Activated naive CD4-positive, alpha-beta T cell (primary cell): ENCODE data around the gene DLX1.
A peak's percentile ranks its signal among the peaks of the same experiment; 100 is the strongest.
"Not testable (repeated sequence)": the region's sequence is repeated elsewhere in the genome, so short reads cannot be mapped to it uniquely, and the experiment has no call there.

ENCODE experiments used
- DNase-seq, 4 experiments: peaks; one replicate each; lab custom pipeline; 2025; lab: John Stamatoyannopoulos, UW

Gene DLX1

GRCh38 chr2:172065111-172065510 is 20.2 kb upstream of the DLX1 start:
- DNase-seq: no peak

GRCh38 chr2:172066394-172066886 is 18.9 kb upstream of the DLX1 start:
- DNase-seq: no peak

- DNase-seq: not testable (repeated sequence)
Observed at GRCh38 chr2:172067905-172068304, 17.4 kb upstream of the DLX1 start.

GRCh38 chr2:172070936-172071335 is 14.4 kb upstream of the DLX1 start:
- no peak for DNase-seq

GRCh38 chr2:172072303-172072702 is 13.0 kb upstream of the DLX1 start:
- DNase-seq: no peak

- no peak for DNase-seq
Observed at GRCh38 chr2:172072706-172073105, 12.6 kb upstream of the DLX1 start.

- no peak for DNase-seq
Observed at GRCh38 chr2:172073518-172073917, 11.8 kb upstream of the DLX1 start.

GRCh38 chr2:172074254-172074653 is 11.1 kb upstream of the DLX1 start:
- no peak for DNase-seq

- DNase-seq: no peak
Observed at GRCh38 chr2:172079416-172079815, 5.9 kb upstream of the DLX1 start.

- DNase-seq: no peak
Observed at GRCh38 chr2:172079838-172080640, 5.3 kb upstream of the DLX1 start.

GRCh38 chr2:172080641-172081220 is 4.6 kb upstream of the DLX1 start:
- DNase-seq: no peak

- no peak for DNase-seq
Observed at GRCh38 chr2:172081221-172082022, 3.9 kb upstream of the DLX1 start.

- DNase-seq: no peak
Observed at GRCh38 chr2:172082105-172082943, 3.0 kb upstream of the DLX1 start.

GRCh38 chr2:172082944-172083627 is 2.2 kb upstream of the DLX1 start:
- DNase-seq: no peak

GRCh38 chr2:172083628-172084394 is 1.5 kb upstream of the DLX1 start:
- DNase-seq: no peak

- no peak for DNase-seq
Observed at GRCh38 chr2:172084395-172084644, 987 bp upstream of the DLX1 start.

GRCh38 chr2:172084645-172085459 is 455 bp upstream of the DLX1 start:
- no peak for DNase-seq

GRCh38 chr2:172086241-172087206 is 1.2 kb downstream of the DLX1 start:
- DNase-seq: peak in 2 of 4 experiments; percentile 24 to 47
